ENCODE results near the gene AASDH. TPM values are rescaled to one million over a fixed set of nuclear protein-coding genes. Genes with fewer than 3 reads are reported as not detected.

Gene AASDH
- total and polyA plus RNA-seq, 2 donors (not counting 1 experiment from before 2014, with no cell fraction given) = 6.9 to 15.2 TPM

- ChIA-PET CTCF (no interaction called here), POLR2A (no interaction called here)
- H4K20me1 ChIP-seq (ENCODE audit: control insufficient read depth, insufficient read depth, low read length, poor library complexity, severe bottlenecking) = no peaks in the 10 kb centered on the region
- no peaks in the 10 kb centered on the region for H3K4me1 ChIP-seq (ENCODE audit: control insufficient read depth in 2 of 2, insufficient read depth in 2 of 2, low read length in 2 of 2)
- H3K36me3 ChIP-seq (replicated peaks in 1 of 2; ENCODE audit: control extremely low read depth in 1 of 2, control insufficient read depth in 1 of 2, extremely low read depth in 1 of 2, insufficient read depth in 2 of 2, low read length in 1 of 2) = no peaks in the 10 kb centered on the region
- TF ChIP-seq, protein P1, sequence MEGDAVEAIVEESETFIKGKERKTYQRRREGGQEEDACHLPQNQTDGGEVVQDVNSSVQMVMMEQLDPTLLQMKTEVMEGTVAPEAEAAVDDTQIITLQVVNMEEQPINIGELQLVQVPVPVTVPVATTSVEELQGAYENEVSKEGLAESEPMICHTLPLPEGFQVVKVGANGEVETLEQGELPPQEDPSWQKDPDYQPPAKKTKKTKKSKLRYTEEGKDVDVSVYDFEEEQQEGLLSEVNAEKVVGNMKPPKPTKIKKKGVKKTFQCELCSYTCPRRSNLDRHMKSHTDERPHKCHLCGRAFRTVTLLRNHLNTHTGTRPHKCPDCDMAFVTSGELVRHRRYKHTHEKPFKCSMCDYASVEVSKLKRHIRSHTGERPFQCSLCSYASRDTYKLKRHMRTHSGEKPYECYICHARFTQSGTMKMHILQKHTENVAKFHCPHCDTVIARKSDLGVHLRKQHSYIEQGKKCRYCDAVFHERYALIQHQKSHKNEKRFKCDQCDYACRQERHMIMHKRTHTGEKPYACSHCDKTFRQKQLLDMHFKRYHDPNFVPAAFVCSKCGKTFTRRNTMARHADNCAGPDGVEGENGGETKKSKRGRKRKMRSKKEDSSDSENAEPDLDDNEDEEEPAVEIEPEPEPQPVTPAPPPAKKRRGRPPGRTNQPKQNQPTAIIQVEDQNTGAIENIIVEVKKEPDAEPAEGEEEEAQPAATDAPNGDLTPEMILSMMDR (IDR thresholded peaks at IDR 0.05) = no peak
- TF ChIP-seq EZH2 (IDR thresholded peaks at IDR 0.05; ENCODE audit: borderline replicate concordance, insufficient read depth, low read depth, low read length, poor library complexity, severe bottlenecking) = no peak
- no peaks in the 10 kb centered on the region for H3K27me3 Mint-ChIP-seq
- H3K79me2 ChIP-seq (ENCODE audit: control insufficient read depth, insufficient read depth, low read length) = no peaks in the 10 kb centered on the region
- no peak overlapping the region for H3K4me3 Mint-ChIP-seq
- H2AFZ ChIP-seq (ENCODE audit: insufficient read depth, low read depth, low read length, poor library complexity, severe bottlenecking) = no peak overlapping the region
- no peaks in the 10 kb centered on the region for H3K4me1 Mint-ChIP-seq
- no peak for DNase-seq
- H3K9me3 Mint-ChIP-seq (ENCODE audit: insufficient read depth) = no peaks in the 10 kb centered on the region
- intact Hi-C loops (cut with micrococcal nuclease) = no loop called here
- no peak overlapping the region for H3K27ac Mint-ChIP-seq
- no peaks in the 10 kb centered on the region for H3K27me3 ChIP-seq (replicated peaks in 1 of 4; ENCODE audit: control extremely low read depth in 1 of 4, control insufficient read depth in 3 of 4, insufficient read depth in 4 of 4, low read length in 3 of 4)
- no peaks in the 10 kb centered on the region for H3K9me3 ChIP-seq (ENCODE audit: control extremely low read depth in 1 of 3, control insufficient read depth in 2 of 3, insufficient read depth in 1 of 3, low read length in 2 of 3)
- ATAC-seq (ENCODE audit: low read depth) = no peak
- H3K4me2 ChIP-seq (replicated peaks; ENCODE audit: low read depth, low read length, poor library complexity, severe bottlenecking) = no peak overlapping the region
- no peak overlapping the region for H3K27ac ChIP-seq (ENCODE audit: low read length in 2 of 2)
- no peak overlapping the region for H3K9ac ChIP-seq (ENCODE audit: low read length)
- no peak overlapping the region for H3K4me3 ChIP-seq (ENCODE audit: control extremely low read depth in 1 of 5, extremely low read depth in 1 of 5, insufficient read depth in 1 of 5, low read depth in 2 of 5, low read length in 4 of 5)
Measured at GRCh38 chr4:56293121-56293520, 94.2 kb downstream of the AASDH start.

- Mint-ChIP-seq H3K4me1 (no peaks in the 10 kb centered on the region), H3K9me3 (ENCODE audit: insufficient read depth) (no peaks in the 10 kb centered on the region), H3K27ac (no peak overlapping the region), H3K4me3 (no peak overlapping the region), H3K27me3 (no peaks in the 10 kb centered on the region)
- Histone ChIP-seq H3K36me3 (replicated peaks in 1 of 2; ENCODE audit: control extremely low read depth in 1 of 2, control insufficient read depth in 1 of 2, extremely low read depth in 1 of 2, insufficient read depth in 2 of 2, low read length in 1 of 2) (no peaks in the 10 kb centered on the region), H3K9me3 (ENCODE audit: control extremely low read depth in 1 of 3, control insufficient read depth in 2 of 3, insufficient read depth in 1 of 3, low read length in 2 of 3) (peaks cover 0 to 4% (median 0%) of the 10 kb centered on the region in 3 donors), H3K27ac (ENCODE audit: low read length in 2 of 2) (no peak overlapping the region), H3K79me2 (ENCODE audit: control insufficient read depth, insufficient read depth, low read length) (no peaks in the 10 kb centered on the region), H3K4me2 (replicated peaks; ENCODE audit: low read depth, low read length, poor library complexity, severe bottlenecking) (no peak overlapping the region), H3K27me3 (replicated peaks in 1 of 4; ENCODE audit: control extremely low read depth in 1 of 4, control insufficient read depth in 3 of 4, insufficient read depth in 4 of 4, low read length in 3 of 4) (no peaks in the 10 kb centered on the region), H3K4me3 (ENCODE audit: control extremely low read depth in 1 of 5, extremely low read depth in 1 of 5, insufficient read depth in 1 of 5, low read depth in 2 of 5, low read length in 4 of 5) (no peak overlapping the region), H4K20me1 (ENCODE audit: control insufficient read depth, insufficient read depth, low read length, poor library complexity, severe bottlenecking) (no peaks in the 10 kb centered on the region), H3K4me1 (ENCODE audit: control insufficient read depth in 2 of 2, insufficient read depth in 2 of 2, low read length in 2 of 2) (no peaks in the 10 kb centered on the region), H2AFZ (ENCODE audit: insufficient read depth, low read depth, low read length, poor library complexity, severe bottlenecking) (peak overlapping the region; percentile 13), H3K9ac (ENCODE audit: low read length) (no peak overlapping the region)
- TF ChIP-seq, protein P1 (IDR thresholded peaks at IDR 0.05) = no peak
- TF ChIP-seq EZH2 (IDR thresholded peaks at IDR 0.05; ENCODE audit: borderline replicate concordance, insufficient read depth, low read depth, low read length, poor library complexity, severe bottlenecking) = no peak
- ATAC-seq (ENCODE audit: low read depth) (no peak), DNase-seq (no peak)
- ChIA-PET POLR2A (no interaction called here), CTCF (interaction anchor here (1.6 kb wide), 1 partner anchor 10 kb away, joined by 3 read pairs; no protein-coding TSS in a partner anchor)
- intact Hi-C loops (cut with micrococcal nuclease) = no loop called here
- WGBS (ENCODE audit: insufficient coverage) = 100% methylated on average over 4 of the region's 5 CpGs
Measured at GRCh38 chr4:56289934-56290333, 97.4 kb downstream of the AASDH start.

All from B cell (primary cell).